Neuronal stem cell (in vitro differentiated cells): ENCODE measurements around the gene CHKA.

Experiments
- DNase-seq: peaks from one replicate; pipeline ENCODE4 v3.0.0-alpha.2; 2013; ENCODE audit warnings: low spot score
- H2AFZ ChIP-seq: one replicate; pipeline ENCODE4 v1.6.1; 2013; ENCODE audit warnings: mild to moderate bottlenecking, low read length, inconsistent platforms
- H2AK5ac ChIP-seq: 2 replicates; pipeline ENCODE4 v1.6.1; 2013; ENCODE audit warnings: low read depth, mild to moderate bottlenecking, inconsistent platforms, low read length, moderate library complexity, mixed read lengths
- H2BK120ac ChIP-seq: 2 replicates; pipeline ENCODE4 v1.6.1; 2013; ENCODE audit warnings: low read depth, mild to moderate bottlenecking, inconsistent platforms, low read length, moderate library complexity, mixed read lengths
- H2BK12ac ChIP-seq: one replicate; pipeline ENCODE4 v1.6.1; 2013; ENCODE audit warnings: low read length, inconsistent platforms
- H2BK15ac ChIP-seq: 2 replicates; pipeline ENCODE4 v1.6.1; 2013; ENCODE audit warnings: mild to moderate bottlenecking, low read length, inconsistent platforms, mixed read lengths
- H2BK5ac ChIP-seq: one replicate; pipeline ENCODE4 v1.6.1; 2013; ENCODE audit warnings: inconsistent platforms, mild to moderate bottlenecking, low read length, moderate library complexity
- H3K14ac ChIP-seq: one replicate; pipeline ENCODE4 v1.6.1; 2013; ENCODE audit warnings: low read length, inconsistent platforms
- H3K18ac ChIP-seq: 2 replicates; pipeline ENCODE4 v1.6.1; 2013; ENCODE audit warnings: low read length, inconsistent platforms
- H3K23ac ChIP-seq: 2 replicates; pipeline ENCODE4 v1.6.1; 2013; ENCODE audit warnings: low read depth, mild to moderate bottlenecking, mixed read lengths, low read length, inconsistent platforms; ENCODE audit not compliant: poor library complexity
- H3K27ac ChIP-seq: replicated peaks from 3 replicates; pipeline ENCODE4 v1.5.1; 2013; ENCODE audit warnings: low read length, inconsistent platforms
- H3K27me3 ChIP-seq, 3 experiments: 2 replicates each; pipeline ENCODE4 v1.6.1; 2013; ENCODE audit warnings: low read length in 3 of 3, mild to moderate bottlenecking in 2 of 3, inconsistent platforms in 1 of 3, low read depth in 1 of 3, mixed read lengths in 1 of 3, moderate library complexity in 1 of 3; ENCODE audit not compliant: control insufficient read depth in 3 of 3, insufficient read depth in 3 of 3
- H3K36me3 ChIP-seq, 2 donors: replicated peaks in 1 of 2; 2 replicates each; pipeline ENCODE4 v1.6.1; 2013; ENCODE audit warnings: low read length in 2 of 2; ENCODE audit not compliant: control insufficient read depth in 2 of 2, insufficient read depth in 2 of 2
- H3K4ac ChIP-seq: 2 replicates; pipeline ENCODE4 v1.6.1; 2013; ENCODE audit warnings: inconsistent platforms, mild to moderate bottlenecking, low read length, moderate library complexity
- H3K4me1 ChIP-seq, 2 donors: 1 replicate in 1 of 2; 2 replicates in 1 of 2; pipeline ENCODE4 v1.6.1; 2013; ENCODE audit warnings: low read length in 2 of 2, low read depth in 1 of 2; ENCODE audit not compliant: control insufficient read depth in 2 of 2, insufficient read depth in 1 of 2
- H3K4me2 ChIP-seq: one replicate; pipeline ENCODE4 v1.6.1; 2013; ENCODE audit warnings: mild to moderate bottlenecking, low read length, inconsistent platforms; ENCODE audit not compliant: insufficient read depth, poor library complexity, severe bottlenecking
- H3K4me3 ChIP-seq, 2 donors: 2 replicates each; pipeline ENCODE4 v1.5.1; 2013; ENCODE audit warnings: low read length in 2 of 2, mild to moderate bottlenecking in 2 of 2, inconsistent platforms in 1 of 2, moderate library complexity in 1 of 2
- H3K79me1 ChIP-seq: one replicate; pipeline ENCODE4 v1.6.1; 2013; ENCODE audit warnings: low read depth, mild to moderate bottlenecking, inconsistent platforms, low read length, moderate library complexity
- H3K9ac ChIP-seq: one replicate; pipeline ENCODE4 v1.6.1; 2013; ENCODE audit warnings: mild to moderate bottlenecking, low read depth, low read length, inconsistent platforms; ENCODE audit not compliant: poor library complexity
- H3K9me3 ChIP-seq, 2 donors: replicated peaks in 1 of 2; 2 replicates each; pipeline versions ENCODE3 to v1.6.1; 2013; ENCODE audit warnings: low read length in 2 of 2, mild to moderate bottlenecking in 2 of 2, inconsistent platforms in 1 of 2, low read depth in 1 of 2, mixed read lengths in 1 of 2, moderate library complexity in 1 of 2; ENCODE audit not compliant: control insufficient read depth in 2 of 2, insufficient read depth in 1 of 2
- H4K8ac ChIP-seq: one replicate; pipeline ENCODE4 v1.6.1; 2013; ENCODE audit warnings: low read depth, mild to moderate bottlenecking, inconsistent platforms, low read length, moderate library complexity
- H4K91ac ChIP-seq: one replicate; pipeline ENCODE4 v1.6.1; 2013; ENCODE audit warnings: low read length, low read depth, mild to moderate bottlenecking, inconsistent platforms; ENCODE audit not compliant: poor library complexity
- WGBS, 2 donors: extraction: QIAGEN DNeasy Blood & Tissue Kit; methylation state at CpG; one replicate each; pipeline ENCODE4 v1.1.7; 2013; ENCODE audit warnings: missing lambda C conversion rate in 2 of 2, mixed read lengths in 1 of 2; ENCODE audit not compliant: insufficient read length in 2 of 2, insufficient replicate concordance in 1 of 2; ENCODE audit errors: extremely low coverage in 2 of 2; 5-methylcytosine and 5-hydroxymethylcytosine counted together

The CHKA gene

GRCh38 chr11:68160100-68160695 lies 39.0 kb upstream of the CHKA start:
- H3K4me2 ChIP-seq: no peak overlapping the region
- H2BK120ac ChIP-seq: no peak overlapping the region
- no peaks in the 10 kb centered on the region for H3K9me3 ChIP-seq
- H3K4me3 ChIP-seq: no peak overlapping the region
- no peaks in the 10 kb centered on the region for H3K27me3 ChIP-seq
- peaks cover 13 to 15% of the 10 kb centered on the region in 2 donors for H3K4me1 ChIP-seq
- no peak overlapping the region for H3K9ac ChIP-seq
- no peak overlapping the region for H2AK5ac ChIP-seq
- WGBS, 2 donors: no CpG with 5 or more reads among the region's 7 CpGs
- H2BK5ac ChIP-seq: no peak overlapping the region
- H4K8ac ChIP-seq: no peak overlapping the region
- H2BK15ac ChIP-seq: no peak overlapping the region
- H3K14ac ChIP-seq: no peak overlapping the region
- H3K18ac ChIP-seq: no peak overlapping the region
- no peaks in the 10 kb centered on the region for H3K79me1 ChIP-seq
- H2AFZ ChIP-seq: no peak overlapping the region
- H4K91ac ChIP-seq: no peak overlapping the region
- no peak overlapping the region for H3K23ac ChIP-seq
- DNase-seq: no peak
- peaks cover 13 to 63% of the 10 kb centered on the region in 2 donors for H3K36me3 ChIP-seq
- no peak overlapping the region for H3K4ac ChIP-seq
- no peak overlapping the region for H2BK12ac ChIP-seq
- H3K27ac ChIP-seq: no peak overlapping the region

- no peak overlapping the region for H3K4me2 ChIP-seq
- no peak overlapping the region for H2AK5ac ChIP-seq
- H3K27ac ChIP-seq: peak overlapping the region; percentile 47
- H3K4me1 ChIP-seq: peaks cover 13 to 15% of the 10 kb centered on the region in 2 donors
- no peak overlapping the region for H2BK15ac ChIP-seq
- no peaks in the 10 kb centered on the region for H3K79me1 ChIP-seq
- H3K9me3 ChIP-seq: no peaks in the 10 kb centered on the region
- no peak overlapping the region for H3K23ac ChIP-seq
- H2BK12ac ChIP-seq: no peak overlapping the region
- H4K8ac ChIP-seq: no peak overlapping the region
- H2AFZ ChIP-seq: no peak overlapping the region
- no peak overlapping the region for H3K4me3 ChIP-seq
- no peak overlapping the region for H3K18ac ChIP-seq
- H3K36me3 ChIP-seq: peaks cover 12 to 63% of the 10 kb centered on the region in 2 donors
- no peak overlapping the region for H3K9ac ChIP-seq
- H2BK120ac ChIP-seq: no peak overlapping the region
- WGBS, 2 donors: no CpG with 5 or more reads among the region's 6 CpGs
- no peak overlapping the region for H3K4ac ChIP-seq
- DNase-seq: no peak
- H3K27me3 ChIP-seq: no peaks in the 10 kb centered on the region
- H3K14ac ChIP-seq: no peak overlapping the region
- no peak overlapping the region for H2BK5ac ChIP-seq
- no peak overlapping the region for H4K91ac ChIP-seq
These were observed 38.5 kb upstream of the CHKA start for GRCh38 chr11:68159665-68160064.

GRCh38 chr11:68159161-68159560 lies 38.0 kb upstream of the CHKA start:
- no peaks in the 10 kb centered on the region for H3K9me3 ChIP-seq
- H3K27me3 ChIP-seq: no peaks in the 10 kb centered on the region
- no peaks in the 10 kb centered on the region for H3K79me1 ChIP-seq
- H3K23ac ChIP-seq: no peak overlapping the region
- no peak overlapping the region for H2AK5ac ChIP-seq
- no peak overlapping the region for H4K8ac ChIP-seq
- WGBS, 2 donors: no CpG with 5 or more reads among the region's 9 CpGs
- H4K91ac ChIP-seq: no peak overlapping the region
- H3K36me3 ChIP-seq: peaks cover 10 to 58% of the 10 kb centered on the region in 2 donors
- H2BK120ac ChIP-seq: no peak overlapping the region
- no peak overlapping the region for H3K4me3 ChIP-seq
- no peak overlapping the region for H2AFZ ChIP-seq
- no peak overlapping the region for H3K4me2 ChIP-seq
- no peak overlapping the region for H3K9ac ChIP-seq
- H3K27ac ChIP-seq: peak overlapping the region; percentile 9
- no peak overlapping the region for H2BK15ac ChIP-seq
- no peak for DNase-seq
- H2BK5ac ChIP-seq: no peak overlapping the region
- no peak overlapping the region for H2BK12ac ChIP-seq
- H3K14ac ChIP-seq: no peak overlapping the region
- H3K4me1 ChIP-seq: peaks cover 13 to 15% of the 10 kb centered on the region in 2 donors
- H3K18ac ChIP-seq: no peak overlapping the region
- no peak overlapping the region for H3K4ac ChIP-seq

DNA sequence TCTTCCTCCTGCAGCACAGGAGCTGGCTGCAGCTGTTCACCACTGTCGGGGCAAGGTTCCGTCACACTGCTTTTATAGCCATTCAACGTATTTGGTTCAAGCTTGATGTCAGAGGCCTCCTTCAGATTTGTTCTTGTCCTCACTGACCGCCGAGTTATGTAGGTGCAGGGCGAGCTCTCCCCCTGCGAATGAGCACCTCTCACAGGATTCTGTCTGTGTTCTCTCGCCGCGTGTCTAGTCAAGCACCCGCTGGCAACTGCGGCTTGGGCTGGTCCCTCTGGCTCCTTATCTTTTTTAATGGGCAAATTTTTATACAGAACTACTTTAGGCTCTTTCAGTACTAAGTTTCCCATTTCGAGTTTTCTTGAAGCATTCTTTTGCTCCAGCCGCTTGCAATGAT lies 37.4 kb upstream of the CHKA start:
- no peaks in the 10 kb centered on the region for H3K9me3 ChIP-seq
- H2BK120ac ChIP-seq: no peak overlapping the region
- H3K36me3 ChIP-seq: peaks cover 9 to 52% of the 10 kb centered on the region in 2 donors
- H4K91ac ChIP-seq: no peak overlapping the region
- no peak overlapping the region for H3K14ac ChIP-seq
- no peak overlapping the region for H2AFZ ChIP-seq
- no peak overlapping the region for H2AK5ac ChIP-seq
- WGBS, 2 donors: no CpG with 5 or more reads among the region's 14 CpGs
- H3K18ac ChIP-seq: peak overlapping the region; percentile 29
- DNase-seq: no peak
- H3K27ac ChIP-seq: peak overlapping the region; percentile 49
- no peak overlapping the region for H3K4ac ChIP-seq
- peak overlapping the region; percentile 15 for H2BK5ac ChIP-seq
- no peak overlapping the region for H2BK12ac ChIP-seq
- no peak overlapping the region for H3K4me2 ChIP-seq
- H2BK15ac ChIP-seq: no peak overlapping the region
- H3K27me3 ChIP-seq: no peaks in the 10 kb centered on the region
- H3K79me1 ChIP-seq: no peaks in the 10 kb centered on the region
- H3K4me1 ChIP-seq: peaks cover 13 to 15% of the 10 kb centered on the region in 2 donors
- no peak overlapping the region for H3K9ac ChIP-seq
- H3K23ac ChIP-seq: no peak overlapping the region
- H3K4me3 ChIP-seq: no peak overlapping the region
- H4K8ac ChIP-seq: no peak overlapping the region
